ENCODE measurements around the gene CPA4. TPM values are rescaled to one million over a fixed set of nuclear protein-coding genes. Genes with fewer than 3 reads are reported as not detected.
"Not testable (repeated sequence)": the region's sequence is repeated elsewhere in the genome, so short reads cannot be mapped to it uniquely, and the experiment has no call there.

The CPA4 gene
- polyA plus RNA-seq, 4 donors = 0.11 to 0.44 (median 0.22) TPM

- DNase-seq (ENCODE audit: low read depth in 4 of 4, low spot score in 3 of 4) = peak in 2 of 4 donors; percentile 34 to 39
These were observed 8.6 kb downstream of the CPA4 start for GRCh38 chr7:130301501-130302020.

- no peak for DNase-seq (ENCODE audit: low read depth in 4 of 4, low spot score in 3 of 4)
These were observed 9.7 kb downstream of the CPA4 start for GRCh38 chr7:130302649-130303048.

GRCh38 chr7:130303127-130303526, 10.2 kb downstream of the CPA4 start:
- no peak for DNase-seq (ENCODE audit: low read depth in 4 of 4, low spot score in 3 of 4)

GRCh38 chr7:130303551-130303950, 10.6 kb downstream of the CPA4 start:
- no peak for DNase-seq (ENCODE audit: low read depth in 4 of 4, low spot score in 3 of 4)

- DNase-seq (ENCODE audit: low read depth in 4 of 4, low spot score in 3 of 4) = no peak
These were observed 11.0 kb downstream of the CPA4 start for GRCh38 chr7:130303982-130304381.

GRCh38 chr7:130304878-130305277, 11.9 kb downstream of the CPA4 start:
- DNase-seq (ENCODE audit: low read depth in 4 of 4, low spot score in 3 of 4) = no peak

- DNase-seq (ENCODE audit: low read depth in 4 of 4, low spot score in 3 of 4) = no peak
These were observed 12.6 kb downstream of the CPA4 start for GRCh38 chr7:130305433-130306042.

- no peak for DNase-seq (ENCODE audit: low read depth in 4 of 4, low spot score in 3 of 4)
These were observed 17.0 kb downstream of the CPA4 start for GRCh38 chr7:130309986-130310385.

GRCh38 chr7:130314305-130314704, 21.3 kb downstream of the CPA4 start:
- DNase-seq (ENCODE audit: low read depth in 4 of 4, low spot score in 3 of 4) = no peak

GRCh38 chr7:130319541-130319940, 26.6 kb downstream of the CPA4 start:
- DNase-seq (ENCODE audit: low read depth in 4 of 4, low spot score in 3 of 4) = no peak

- not testable (repeated sequence) for DNase-seq (ENCODE audit: low read depth in 4 of 4, low spot score in 3 of 4)
These were observed 28.7 kb downstream of the CPA4 start for GRCh38 chr7:130321542-130322229.

- no peak for DNase-seq (ENCODE audit: low read depth in 4 of 4, low spot score in 3 of 4)
These were observed 29.7 kb downstream of the CPA4 start for GRCh38 chr7:130322615-130323014.

GRCh38 chr7:130324306-130324943, 31.5 kb downstream of the CPA4 start:
- DNase-seq (ENCODE audit: low read depth in 4 of 4, low spot score in 3 of 4) = no peak

- DNase-seq (ENCODE audit: low read depth in 4 of 4, low spot score in 3 of 4) = no peak
These were observed 36.7 kb downstream of the CPA4 start for GRCh38 chr7:130329681-130330080.

- DNase-seq (ENCODE audit: low read depth in 4 of 4, low spot score in 3 of 4) = no peak
These were observed 39.5 kb downstream of the CPA4 start for GRCh38 chr7:130332259-130333053.

GRCh38 chr7:130333832-130334231, 40.9 kb downstream of the CPA4 start:
- no peak for DNase-seq (ENCODE audit: low read depth in 4 of 4, low spot score in 3 of 4)

GRCh38 chr7:130334274-130334673, 41.3 kb downstream of the CPA4 start:
- DNase-seq (ENCODE audit: low read depth in 4 of 4, low spot score in 3 of 4) = no peak

GRCh38 chr7:130337410-130337971, 44.5 kb downstream of the CPA4 start:
- no peak for DNase-seq (ENCODE audit: low read depth in 4 of 4, low spot score in 3 of 4)

- no peak for DNase-seq (ENCODE audit: low read depth in 4 of 4, low spot score in 3 of 4)
These were observed 45.3 kb downstream of the CPA4 start for GRCh38 chr7:130338233-130338632.

GRCh38 chr7:130341882-130342281, 48.9 kb downstream of the CPA4 start:
- DNase-seq (ENCODE audit: low read depth in 4 of 4, low spot score in 3 of 4) = no peak
